Measurements from ENCODE around the gene HDLBP.

Gene HDLBP

GRCh38 chr2:241252778-241253475 is 62.5 kb downstream of the HDLBP start:
- DNase-seq: no peak

DNA sequence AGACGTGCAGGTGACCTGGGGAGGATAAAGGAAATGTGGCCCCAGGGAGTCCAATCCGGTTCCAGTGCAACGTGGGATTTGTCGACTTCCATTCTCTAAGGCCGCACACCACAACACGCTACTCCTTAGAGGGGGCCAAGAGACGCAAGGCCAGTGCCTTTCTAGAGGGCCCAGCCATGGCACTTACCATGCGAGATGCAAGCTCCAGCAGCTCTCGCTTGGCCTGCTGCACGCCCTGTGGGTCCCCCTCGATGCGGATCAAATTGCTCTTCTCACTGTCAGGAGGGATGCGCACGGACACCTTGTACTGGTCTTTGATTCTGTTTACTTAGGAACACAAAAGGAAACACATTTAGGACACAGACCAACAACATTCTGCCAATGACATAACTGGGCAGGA is 65.8 kb downstream of the HDLBP start:
- no peak for DNase-seq

GRCh38 chr2:241248897-241249296 is 66.6 kb downstream of the HDLBP start:
- no peak for DNase-seq

DNA sequence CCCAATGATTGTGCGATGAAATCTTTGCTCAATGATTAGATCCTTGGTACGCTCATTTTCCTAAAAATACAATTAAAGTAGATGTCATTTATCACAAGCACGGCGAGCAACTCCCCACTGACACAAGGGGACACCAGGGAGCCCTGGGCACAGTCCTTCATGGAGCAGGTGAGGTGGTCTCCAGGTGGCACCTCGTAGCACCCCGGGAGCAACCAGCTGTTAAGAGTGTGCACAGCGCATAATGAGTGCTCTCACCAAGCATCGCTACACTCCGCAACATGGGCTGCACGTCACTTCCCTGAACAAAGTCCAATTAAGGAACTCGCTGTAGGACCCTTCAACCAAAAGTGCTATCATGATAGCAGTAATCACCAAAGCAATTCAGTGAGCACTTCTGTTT is 67.2 kb downstream of the HDLBP start:
- DNase-seq: no peak

DNA sequence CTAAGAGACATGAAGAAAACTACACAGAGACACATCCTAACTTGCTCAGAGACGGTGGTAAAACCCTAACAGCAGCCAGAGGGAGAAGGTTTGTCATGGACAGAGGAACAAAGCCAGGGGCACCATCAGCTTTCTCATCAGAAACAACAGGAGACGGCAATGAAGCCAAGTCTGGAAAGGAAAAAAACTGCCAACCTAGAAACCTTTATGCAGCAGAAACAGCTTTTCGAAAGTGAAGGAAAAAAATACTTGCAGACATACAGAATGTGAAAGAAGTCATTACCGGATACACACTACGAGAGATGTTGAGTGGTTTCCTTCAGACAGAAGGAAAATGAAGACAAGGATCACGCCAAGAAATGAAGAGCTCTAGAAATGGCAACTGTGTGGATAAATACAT is 71.1 kb downstream of the HDLBP start:
- DNase-seq: no peak

GRCh38 chr2:241242306-241242705 is 73.2 kb downstream of the HDLBP start:
- no peak for DNase-seq

GRCh38 chr2:241241669-241242068 is 73.8 kb downstream of the HDLBP start:
- DNase-seq: no peak

GRCh38 chr2:241240320-241241004 is 75.0 kb downstream of the HDLBP start:
- DNase-seq: no peak

- no peak for DNase-seq
These were observed 75.8 kb downstream of the HDLBP start for GRCh38 chr2:241239552-241240202.

GRCh38 chr2:241238693-241239198 is 76.7 kb downstream of the HDLBP start:
- DNase-seq: no peak

DNA sequence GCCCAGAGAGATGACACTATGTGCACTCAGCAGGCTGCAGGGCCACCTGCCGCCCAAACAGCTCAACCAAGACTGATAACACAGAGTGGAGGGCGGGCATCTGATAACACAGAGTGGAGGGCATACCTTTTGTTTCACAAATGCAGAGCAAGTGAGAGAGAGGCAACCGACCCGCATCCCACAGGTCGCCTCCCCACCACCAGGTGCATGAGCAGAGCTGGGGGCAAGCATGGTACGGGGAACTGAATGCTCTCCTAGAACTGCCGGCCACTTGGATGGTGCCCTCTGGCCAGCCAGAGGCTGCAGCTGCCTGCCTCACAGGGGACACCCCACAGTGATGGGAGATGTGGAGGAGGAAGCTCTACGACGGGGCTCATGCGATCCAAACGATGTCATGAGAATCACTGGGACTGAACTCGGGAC is 77.5 kb downstream of the HDLBP start:
- no peak for DNase-seq

- DNase-seq: no peak
These were observed 78.4 kb downstream of the HDLBP start for GRCh38 chr2:241237047-241237446.

DNA sequence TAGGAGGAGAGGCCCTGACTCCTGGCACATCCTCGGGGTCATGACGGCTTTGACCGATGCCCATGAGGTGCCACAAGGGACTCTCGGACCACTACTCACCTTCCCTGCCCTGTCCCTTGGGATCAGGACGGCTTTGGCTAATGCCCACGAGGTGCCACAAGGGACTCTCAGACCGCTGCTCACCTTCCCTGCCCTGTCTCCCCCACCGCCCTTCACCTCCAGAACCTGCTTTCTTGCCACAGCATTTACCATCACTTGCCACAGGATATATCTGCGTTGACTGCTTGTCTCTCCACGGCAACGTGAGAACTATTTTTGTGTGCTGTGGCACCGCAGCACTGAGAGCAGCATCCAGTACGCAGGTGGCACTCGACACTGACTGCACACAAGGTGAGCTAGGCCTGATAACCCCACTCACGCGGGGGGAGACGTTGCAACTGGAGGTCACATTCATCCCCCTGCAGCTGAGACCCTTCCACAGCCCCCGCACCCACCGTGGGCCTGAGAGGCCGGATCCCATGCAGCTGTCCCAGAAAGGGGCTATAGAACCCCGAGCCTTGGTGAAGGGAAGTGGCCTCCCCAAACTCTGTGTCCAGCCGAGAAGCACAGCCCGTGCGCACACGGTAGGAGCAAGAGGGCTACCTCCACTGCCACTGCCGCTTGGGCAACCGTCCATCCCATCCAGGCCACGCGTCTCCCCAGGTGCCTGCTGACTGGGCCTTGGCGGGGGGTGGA is 79.4 kb downstream of the HDLBP start:
- no peak for DNase-seq

DNA sequence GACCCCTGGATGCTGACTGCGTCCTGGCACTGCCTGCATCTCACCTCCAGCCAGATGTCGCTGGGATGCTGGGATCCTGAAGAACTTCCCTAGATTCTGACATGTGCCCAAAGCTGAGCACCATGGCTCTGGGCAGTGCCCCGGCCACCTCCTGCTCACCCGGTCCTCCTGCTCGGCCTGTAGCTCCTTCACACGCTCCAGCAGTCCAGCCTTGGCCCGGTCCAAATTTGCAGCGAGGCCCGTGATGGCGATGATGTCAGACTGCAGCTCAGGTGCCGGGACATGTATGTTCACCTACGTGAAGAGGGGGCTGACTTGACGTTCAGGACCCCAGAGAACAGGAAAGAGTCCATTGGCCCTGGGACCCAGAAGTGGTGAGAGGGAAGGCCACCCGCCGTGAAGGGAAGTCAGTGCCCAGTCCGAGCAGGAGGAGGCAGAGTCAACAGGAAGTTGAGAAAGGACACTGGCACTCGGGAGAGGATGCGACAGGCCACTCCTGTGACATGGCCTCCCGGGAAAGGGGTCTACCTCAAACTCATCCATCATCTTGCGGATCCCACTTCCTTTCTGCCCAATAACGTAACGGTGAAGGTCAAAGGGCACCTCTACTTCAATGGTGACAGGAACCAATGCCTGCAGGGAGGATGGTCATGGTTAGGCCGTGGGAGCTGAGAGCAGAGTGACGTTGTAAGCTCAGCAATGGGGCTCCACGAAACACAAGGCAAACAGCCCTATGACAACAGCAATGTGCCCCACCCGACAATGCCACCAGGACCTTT is 80.3 kb downstream of the HDLBP start:
- DNase-seq: no peak

DNA sequence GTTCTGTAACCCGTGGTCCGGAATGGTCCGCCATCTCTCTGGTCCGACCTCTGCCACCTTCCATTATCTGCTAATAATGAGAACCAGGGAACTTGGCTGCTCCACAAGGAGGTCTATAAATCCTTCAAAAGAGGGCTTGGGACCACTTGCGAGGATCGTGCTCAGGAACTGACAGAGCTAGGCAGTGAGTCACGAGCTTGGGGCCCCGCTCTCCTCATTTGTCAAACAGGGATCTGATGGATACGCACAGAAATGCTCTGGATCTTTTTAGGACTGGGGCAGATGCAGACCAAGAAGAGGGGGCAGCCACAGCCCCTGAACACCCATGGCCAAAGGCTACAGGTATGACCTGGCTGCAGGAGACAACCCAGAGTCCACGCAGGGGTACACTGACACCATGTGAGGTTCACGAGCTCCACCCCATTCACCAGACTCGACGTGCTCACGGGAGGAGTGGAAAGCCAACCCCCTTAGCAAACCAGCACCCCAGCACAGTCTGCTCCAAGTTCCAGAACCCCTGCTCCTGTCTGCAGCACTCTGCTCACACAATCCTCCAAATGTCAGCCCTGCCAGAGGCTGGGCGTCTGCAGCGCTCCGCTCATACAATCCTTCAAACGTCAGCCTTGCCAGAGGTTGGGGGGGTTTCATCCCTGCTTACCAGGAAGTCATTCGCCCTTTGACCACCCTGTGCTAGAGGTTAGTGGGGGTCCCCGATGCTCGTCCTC is 81.2 kb downstream of the HDLBP start:
- DNase-seq: no peak

- DNase-seq: no peak
These were observed 82.5 kb downstream of the HDLBP start for GRCh38 chr2:241232736-241233575.

DNA sequence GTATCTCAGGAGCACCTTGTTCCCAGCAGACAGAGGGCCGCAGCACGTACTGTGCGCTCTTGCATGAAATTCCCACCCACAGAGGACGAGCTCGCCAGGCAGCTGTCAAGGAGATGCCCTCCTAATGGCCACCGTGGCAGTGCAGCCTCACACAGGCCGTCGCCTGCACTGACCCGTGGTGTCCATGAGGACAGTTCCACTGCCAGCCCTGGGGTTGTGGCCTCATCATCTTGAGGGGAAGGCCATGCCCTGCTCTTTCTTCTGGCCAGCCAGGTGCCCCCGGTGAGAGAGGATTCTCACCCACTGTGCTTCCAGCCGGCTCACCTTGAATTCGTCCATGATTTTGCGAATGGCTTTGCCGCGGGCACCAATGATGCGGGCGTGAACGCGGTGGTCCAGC is 85.0 kb downstream of the HDLBP start:
- DNase-seq: no peak

- DNase-seq: no peak
These were observed 85.7 kb downstream of the HDLBP start for GRCh38 chr2:241229563-241230401.

DNA sequence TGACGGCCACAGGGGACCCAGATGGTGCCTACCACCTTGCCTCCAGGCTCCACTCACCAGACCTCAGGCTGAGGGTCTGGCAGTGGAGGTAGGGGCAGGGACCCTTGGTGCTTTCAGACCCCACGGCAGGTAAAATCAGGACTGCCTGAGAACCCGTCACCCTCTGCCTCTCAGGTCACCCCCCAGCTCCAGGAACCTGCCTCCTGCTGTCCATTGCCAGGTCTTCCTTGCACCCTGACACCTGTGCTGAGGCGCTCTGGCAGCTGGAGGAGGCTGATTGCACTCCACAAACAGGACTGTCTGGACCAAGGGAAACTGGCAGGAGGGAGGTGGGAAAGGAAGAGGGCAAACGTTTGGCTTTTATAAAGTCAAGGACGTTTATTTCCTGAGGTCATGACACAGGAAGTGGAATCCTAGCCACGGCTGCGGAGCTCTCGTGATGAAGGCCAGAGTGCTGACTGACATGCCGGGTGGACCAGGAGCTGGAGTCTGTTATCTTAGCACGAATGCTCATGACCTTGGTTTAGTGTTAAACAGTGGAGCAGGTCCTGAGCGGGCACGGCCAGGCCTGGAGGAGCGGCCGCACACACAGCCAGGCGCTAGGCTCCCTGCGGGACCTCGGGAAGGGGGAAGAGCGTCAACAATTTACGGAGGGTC is 86.5 kb downstream of the HDLBP start:
- no peak for DNase-seq

Data from fibroblast of skin of scalp (primary cell).